Osteocyte (in vitro differentiated cells): ENCODE data around the gene BLVRB. TPM values are rescaled to one million over a fixed set of nuclear protein-coding genes. Genes with fewer than 3 reads are reported as not detected.
A peak's percentile ranks its signal among the peaks of the same experiment; 100 is the strongest.

Source experiments
- DNase-seq: peaks from one replicate; pipeline ENCODE4 v3.0.0; 2021; ENCODE audit warnings: mixed read lengths; ENCODE audit not compliant: unreplicated experiment; ENCODE audit errors: extremely low spot score
- H3K27ac Mint-ChIP-seq: one replicate; pipeline ENCODE4 v1.8.0; 2021; ENCODE audit warnings: mild to moderate bottlenecking, mixed read lengths; ENCODE audit not compliant: unreplicated experiment
- H3K27me3 Mint-ChIP-seq: one replicate; pipeline ENCODE4 v1.8.0; 2021; ENCODE audit warnings: mixed read lengths; ENCODE audit not compliant: unreplicated experiment
- H3K36me3 Mint-ChIP-seq: one replicate; pipeline ENCODE4 v1.8.0; 2021; ENCODE audit warnings: mixed read lengths; ENCODE audit not compliant: unreplicated experiment
- H3K4me1 Mint-ChIP-seq: one replicate; pipeline ENCODE4 v1.8.0; 2021; ENCODE audit warnings: mixed read lengths; ENCODE audit not compliant: unreplicated experiment
- H3K4me3 Mint-ChIP-seq: one replicate; pipeline ENCODE4 v1.8.0; 2021; ENCODE audit warnings: mild to moderate bottlenecking, moderate library complexity, mixed read lengths; ENCODE audit not compliant: unreplicated experiment
- H3K9me3 Mint-ChIP-seq: one replicate; pipeline ENCODE4 v1.8.0; 2021; ENCODE audit warnings: mixed read lengths; ENCODE audit not compliant: unreplicated experiment
- CTCF ChIP-seq: fragments of 200-600 bp; sonication (generic); IDR thresholded peaks from 2 replicates; pipeline ENCODE4 v1.5.0; 2021; ENCODE audit warnings: antibody characterized with exemption, mild to moderate bottlenecking, moderate library complexity
- total RNA-seq: library from RNA; stranded (reverse); gene quantifications from 2 replicates; pipeline ENCODE4 v1.2.1, GENCODE V29; 2021

Gene BLVRB
- total RNA-seq, 1 donor from 2014 or later = 45.6 TPM

GRCh38 chr19:40450664-40451063, 14.9 kb downstream of the BLVRB start:
- Mint-ChIP-seq H3K4me3 (no peak overlapping the region), H3K36me3 (peaks cover 5% of the 10 kb centered on the region), H3K9me3 (no peaks in the 10 kb centered on the region), H3K27me3 (no peaks in the 10 kb centered on the region), H3K27ac (no peak overlapping the region), H3K4me1 (peaks cover 5% of the 10 kb centered on the region)
- DNase-seq = no peak
- no peak for TF ChIP-seq CTCF

- Mint-ChIP-seq H3K27me3 (no peaks in the 10 kb centered on the region), H3K36me3 (peaks cover 5% of the 10 kb centered on the region), H3K4me1 (peaks cover 12% of the 10 kb centered on the region), H3K9me3 (no peaks in the 10 kb centered on the region), H3K4me3 (no peak overlapping the region), H3K27ac (no peak overlapping the region)
- no peak for TF ChIP-seq CTCF
- DNase-seq = no peak
These were observed 16.0 kb downstream of the BLVRB start for GRCh38 chr19:40449506-40449905.

- TF ChIP-seq CTCF = no peak
- H3K27ac Mint-ChIP-seq = peak overlapping the region; percentile 65
- H3K4me1 Mint-ChIP-seq = peaks cover 24% of the 10 kb centered on the region
- no peaks in the 10 kb centered on the region for H3K9me3 Mint-ChIP-seq
- DNase-seq = no peak
- peaks cover 5% of the 10 kb centered on the region for H3K36me3 Mint-ChIP-seq
- H3K27me3 Mint-ChIP-seq = no peaks in the 10 kb centered on the region
- no peak overlapping the region for H3K4me3 Mint-ChIP-seq
These were observed 19.2 kb downstream of the BLVRB start for GRCh38 chr19:40446263-40446784.

GRCh38 chr19:40445780-40446262, 19.7 kb downstream of the BLVRB start:
- H3K9me3 Mint-ChIP-seq = no peaks in the 10 kb centered on the region
- H3K36me3 Mint-ChIP-seq = peaks cover 7% of the 10 kb centered on the region
- DNase-seq = no peak
- peak overlapping the region; percentile 94 for H3K27ac Mint-ChIP-seq
- H3K27me3 Mint-ChIP-seq = no peaks in the 10 kb centered on the region
- H3K4me1 Mint-ChIP-seq = peaks cover 27% of the 10 kb centered on the region
- no peak for TF ChIP-seq CTCF
- peak overlapping the region; percentile 15 for H3K4me3 Mint-ChIP-seq

- Mint-ChIP-seq H3K27me3 (no peaks in the 10 kb centered on the region), H3K4me1 (peaks cover 27% of the 10 kb centered on the region), H3K27ac (peak overlapping the region; percentile 94), H3K4me3 (peak overlapping the region; percentile 100), H3K9me3 (no peaks in the 10 kb centered on the region), H3K36me3 (peaks cover 12% of the 10 kb centered on the region)
- DNase-seq = no peak
- TF ChIP-seq CTCF = peak; percentile 34
These were observed 20.7 kb downstream of the BLVRB start for GRCh38 chr19:40444825-40445312.
